SK-N-SH treated with all-trans-retinoic acid at 6 μM for 48 hours (cell line): ENCODE measurements around the gene GRB7.

Experiments
- ATAC-seq: fragments of 200-7000 bp; cut with Tn5 transposase; 3 replicates; pipeline ENCODE4 v1.9.1; 2020; ENCODE audit warnings: mild to moderate bottlenecking, moderate library complexity
- ARNTL ChIP-seq: fragments of 450-650 bp; formaldehyde crosslinking; IDR thresholded peaks from 2 replicates; pipeline ENCODE4 v1.5.0; 2020; ENCODE audit warnings: low read depth, mild to moderate bottlenecking, moderate library complexity, borderline replicate concordance
- BACH2 ChIP-seq: fragments of 250-450 bp; sonication (Bioruptor Pico); IDR thresholded peaks from 2 replicates; pipeline ENCODE4 v1.9.0; 2021; ENCODE audit warnings: mild to moderate bottlenecking, borderline replicate concordance
- CSDC2 ChIP-seq: fragments of 250-450 bp; sonication (Bioruptor Pico); IDR thresholded peaks from 2 replicates; pipeline ENCODE4 v1.5.0; 2020; ENCODE audit warnings: mild to moderate bottlenecking, moderate library complexity
- CSRNP3 ChIP-seq: fragments of 250-450 bp; sonication (Bioruptor Pico); IDR thresholded peaks from 2 replicates; pipeline ENCODE4 v1.5.1; 2021; ENCODE audit warnings: mild to moderate bottlenecking, moderate library complexity
- GLIS3 ChIP-seq: fragments of 250-450 bp; sonication (Bioruptor Pico); IDR thresholded peaks from 2 replicates; pipeline ENCODE4 v1.5.0; 2020; ENCODE audit warnings: mild to moderate bottlenecking, moderate library complexity
- ISL1 ChIP-seq: fragments of 250-450 bp; sonication (Bioruptor Pico); IDR thresholded peaks from 2 replicates; pipeline ENCODE4 v2.1.2; 2022; ENCODE audit warnings: mild to moderate bottlenecking, moderate library complexity
- OSR1 ChIP-seq: fragments of 250-450 bp; sonication (Bioruptor Pico); IDR thresholded peaks from 2 replicates; pipeline ENCODE4 v1.8.0; 2022; ENCODE audit warnings: moderate library complexity, mild to moderate bottlenecking, inconsistent platforms
- PPARA ChIP-seq: fragments of 250-450 bp; sonication (Bioruptor Pico); IDR thresholded peaks from 2 replicates; pipeline ENCODE4 v1.5.0; 2020; ENCODE audit warnings: mild to moderate bottlenecking, borderline replicate concordance
- RARB ChIP-seq: fragments of 250-450 bp; sonication (Bioruptor Pico); IDR thresholded peaks from 2 replicates; pipeline ENCODE4 v1.8.0; 2021; ENCODE audit warnings: mild to moderate bottlenecking, moderate library complexity
- SNAI2 ChIP-seq: fragments of 250-450 bp; sonication (Bioruptor Pico); IDR thresholded peaks from 2 replicates; pipeline ENCODE4 v1.5.0; 2020; ENCODE audit warnings: mild to moderate bottlenecking, moderate library complexity
- TCF4 ChIP-seq: fragments of 250-450 bp; sonication (Bioruptor Pico); IDR thresholded peaks from 2 replicates; pipeline ENCODE4 v1.8.0; 2021; ENCODE audit warnings: mild to moderate bottlenecking, moderate library complexity, borderline replicate concordance
- TOX ChIP-seq: fragments of 250-450 bp; sonication (Bioruptor Pico); IDR thresholded peaks from 2 replicates; pipeline ENCODE4 v1.8.0; 2021; ENCODE audit warnings: mild to moderate bottlenecking, moderate library complexity, borderline replicate concordance
- ZC3H10 ChIP-seq: fragments of 250-450 bp; sonication (Bioruptor Pico); IDR thresholded peaks from 2 replicates; pipeline ENCODE4 v1.5.1; 2021; ENCODE audit warnings: mild to moderate bottlenecking, moderate library complexity
- ZFP3 ChIP-seq: fragments of 250-450 bp; sonication (Bioruptor Pico); IDR thresholded peaks from 2 replicates; pipeline ENCODE4 v1.5.0; 2020; ENCODE audit warnings: mild to moderate bottlenecking, moderate library complexity
- ZNF565 ChIP-seq: fragments of 450-650 bp; formaldehyde crosslinking; conservative IDR thresholded peaks from 2 replicates; pipeline ENCODE4 v1.5.0; 2020; ENCODE audit warnings: low read depth, mild to moderate bottlenecking, moderate library complexity
- ZNF70 ChIP-seq: fragments of 450-650 bp; formaldehyde crosslinking; IDR thresholded peaks from 2 replicates; pipeline ENCODE4 v1.5.0; 2020; ENCODE audit warnings: mild to moderate bottlenecking, moderate library complexity
- ZNF8 ChIP-seq: fragments of 450-650 bp; formaldehyde crosslinking; IDR thresholded peaks from 2 replicates; pipeline ENCODE4 v1.5.0; 2020; ENCODE audit warnings: mild to moderate bottlenecking, moderate library complexity
- TF ChIP-seq, protein P1 (sequence below): fragments of 250-450 bp; sonication (Bioruptor Pico); IDR thresholded peaks from 2 replicates; pipeline ENCODE4 v1.8.0; 2020; ENCODE audit warnings: mild to moderate bottlenecking, moderate library complexity, borderline replicate concordance
- TF ChIP-seq, protein P2 (sequence below): fragments of 250-450 bp; sonication (Bioruptor Pico); IDR thresholded peaks from 2 replicates; pipeline ENCODE4 v1.5.0; 2020; ENCODE audit warnings: mild to moderate bottlenecking, moderate library complexity

Gene GRB7

GRCh38 chr17:39732586-39732985, 5.2 kb upstream of the GRB7 start (continued):
- TF ChIP-seq ZNF70 (CRISPR knock-in tag), result no peak

- TF ChIP-seq RARB (CRISPR knock-in tag) (no peak), GLIS3 (CRISPR knock-in tag) (no peak), CSDC2 (CRISPR knock-in tag) (no peak), PPARA (no peak), ZFP3 (CRISPR knock-in tag) (no peak), ZNF8 (no peak), ZNF565 (CRISPR knock-in tag) (no peak), ISL1 (CRISPR knock-in tag) (no peak), ARNTL (CRISPR knock-in tag) (no peak), TOX (CRISPR knock-in tag) (no peak), ZNF70 (CRISPR knock-in tag) (no peak), SNAI2 (CRISPR knock-in tag) (no peak), OSR1 (CRISPR knock-in tag) (no peak), CSRNP3 (CRISPR knock-in tag) (no peak), ZC3H10 (CRISPR knock-in tag) (no peak), TCF4 (CRISPR knock-in tag) (no peak), BACH2 (CRISPR knock-in tag) (no peak)
- TF ChIP-seq, protein P1, sequence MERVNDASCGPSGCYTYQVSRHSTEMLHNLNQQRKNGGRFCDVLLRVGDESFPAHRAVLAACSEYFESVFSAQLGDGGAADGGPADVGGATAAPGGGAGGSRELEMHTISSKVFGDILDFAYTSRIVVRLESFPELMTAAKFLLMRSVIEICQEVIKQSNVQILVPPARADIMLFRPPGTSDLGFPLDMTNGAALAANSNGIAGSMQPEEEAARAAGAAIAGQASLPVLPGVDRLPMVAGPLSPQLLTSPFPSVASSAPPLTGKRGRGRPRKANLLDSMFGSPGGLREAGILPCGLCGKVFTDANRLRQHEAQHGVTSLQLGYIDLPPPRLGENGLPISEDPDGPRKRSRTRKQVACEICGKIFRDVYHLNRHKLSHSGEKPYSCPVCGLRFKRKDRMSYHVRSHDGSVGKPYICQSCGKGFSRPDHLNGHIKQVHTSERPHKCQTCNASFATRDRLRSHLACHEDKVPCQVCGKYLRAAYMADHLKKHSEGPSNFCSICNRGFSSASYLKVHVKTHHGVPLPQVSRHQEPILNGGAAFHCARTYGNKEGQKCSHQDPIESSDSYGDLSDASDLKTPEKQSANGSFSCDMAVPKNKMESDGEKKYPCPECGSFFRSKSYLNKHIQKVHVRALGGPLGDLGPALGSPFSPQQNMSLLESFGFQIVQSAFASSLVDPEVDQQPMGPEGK (CRISPR knock-in tag), result no peak
- TF ChIP-seq, protein P2, sequence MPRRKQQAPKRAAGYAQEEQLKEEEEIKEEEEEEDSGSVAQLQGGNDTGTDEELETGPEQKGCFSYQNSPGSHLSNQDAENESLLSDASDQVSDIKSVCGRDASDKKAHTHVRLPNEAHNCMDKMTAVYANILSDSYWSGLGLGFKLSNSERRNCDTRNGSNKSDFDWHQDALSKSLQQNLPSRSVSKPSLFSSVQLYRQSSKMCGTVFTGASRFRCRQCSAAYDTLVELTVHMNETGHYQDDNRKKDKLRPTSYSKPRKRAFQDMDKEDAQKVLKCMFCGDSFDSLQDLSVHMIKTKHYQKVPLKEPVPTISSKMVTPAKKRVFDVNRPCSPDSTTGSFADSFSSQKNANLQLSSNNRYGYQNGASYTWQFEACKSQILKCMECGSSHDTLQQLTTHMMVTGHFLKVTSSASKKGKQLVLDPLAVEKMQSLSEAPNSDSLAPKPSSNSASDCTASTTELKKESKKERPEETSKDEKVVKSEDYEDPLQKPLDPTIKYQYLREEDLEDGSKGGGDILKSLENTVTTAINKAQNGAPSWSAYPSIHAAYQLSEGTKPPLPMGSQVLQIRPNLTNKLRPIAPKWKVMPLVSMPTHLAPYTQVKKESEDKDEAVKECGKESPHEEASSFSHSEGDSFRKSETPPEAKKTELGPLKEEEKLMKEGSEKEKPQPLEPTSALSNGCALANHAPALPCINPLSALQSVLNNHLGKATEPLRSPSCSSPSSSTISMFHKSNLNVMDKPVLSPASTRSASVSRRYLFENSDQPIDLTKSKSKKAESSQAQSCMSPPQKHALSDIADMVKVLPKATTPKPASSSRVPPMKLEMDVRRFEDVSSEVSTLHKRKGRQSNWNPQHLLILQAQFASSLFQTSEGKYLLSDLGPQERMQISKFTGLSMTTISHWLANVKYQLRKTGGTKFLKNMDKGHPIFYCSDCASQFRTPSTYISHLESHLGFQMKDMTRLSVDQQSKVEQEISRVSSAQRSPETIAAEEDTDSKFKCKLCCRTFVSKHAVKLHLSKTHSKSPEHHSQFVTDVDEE (CRISPR knock-in tag), result no peak
- ATAC-seq, result no peak
Measured at GRCh38 chr17:39735882-39736281, 1.9 kb upstream of the GRB7 start.

- 0 out of 3 replicates have a peak, but pooled peaks have one; percentile 18 for ATAC-seq
- TF ChIP-seq ZNF565 (CRISPR knock-in tag), result no peak
- TF ChIP-seq, protein P2 (CRISPR knock-in tag), result no peak
- no peak for TF ChIP-seq RARB (CRISPR knock-in tag)
Measured at GRCh38 chr17:39736319-39737165, 1.2 kb upstream of the GRB7 start.
